HL-60 (cell line): Measurements from ENCODE around the gene SFXN5.

ENCODE experiments used
- DNase-seq, 2 experiments: peaks; one replicate each; pipeline ENCODE4 v3.0.0-alpha.2; 2010 to 2020; ENCODE audit warnings: low read depth in 1 of 2, low spot score in 1 of 2
- H3K27ac ChIP-seq: fragments of 250-450 bp; sonication (Bioruptor Pico); replicated peaks from 2 replicates; pipeline ENCODE4 v1.5.1; 2020; ENCODE audit warnings: mild to moderate bottlenecking, moderate library complexity
- H3K27me3 ChIP-seq: fragments of 250-450 bp; sonication (Bioruptor Pico); 2 replicates; pipeline ENCODE4 v1.5.1; 2021; ENCODE audit warnings: mild to moderate bottlenecking, moderate library complexity; ENCODE audit not compliant: insufficient read depth, poor library complexity, severe bottlenecking
- H3K4me3 ChIP-seq: replicated peaks from 2 replicates; pipeline ENCODE4 v1.5.1; 2011; ENCODE audit warnings: mild to moderate bottlenecking, control low read depth, low read length; ENCODE audit not compliant: insufficient read depth
- CTCF ChIP-seq: IDR thresholded peaks from one replicate; pipeline ENCODE4 v1.5.1; 2011; ENCODE audit warnings: low read length, control low read depth, inconsistent platforms; ENCODE audit not compliant: insufficient read depth
- GABPA ChIP-seq: IDR thresholded peaks from 2 replicates; pipeline ENCODE4 v1.6.1; 2012; ENCODE audit warnings: low read depth
- POLR2AphosphoS5 ChIP-seq: IDR thresholded peaks from 2 replicates; pipeline ENCODE4 v1.6.1; 2012; ENCODE audit warnings: low read depth
- REST ChIP-seq: IDR thresholded peaks from 2 replicates; pipeline ENCODE4 v1.6.1; 2012; ENCODE audit warnings: low read depth; ENCODE audit not compliant: insufficient replicate concordance
- SPI1 ChIP-seq: IDR thresholded peaks from 2 replicates; pipeline ENCODE4 v1.6.1; 2012; ENCODE audit warnings: low read depth, mild to moderate bottlenecking, borderline replicate concordance

The SFXN5 gene

GRCh38 chr2:73006969-73007710 is 64.4 kb downstream of the SFXN5 start:
- no peak for TF ChIP-seq CTCF
- no peak for TF ChIP-seq POLR2AphosphoS5
- TF ChIP-seq REST, result no peak
- TF ChIP-seq GABPA, result no peak
- TF ChIP-seq SPI1, result no peak
- no peak for DNase-seq
- H3K27me3 ChIP-seq, result no peaks in the 10 kb centered on the region
- no peak overlapping the region for H3K4me3 ChIP-seq
- no peak overlapping the region for H3K27ac ChIP-seq

GRCh38 chr2:73004889-73005596 is 66.5 kb downstream of the SFXN5 start:
- DNase-seq, result no peak
- Histone ChIP-seq H3K27me3 (no peaks in the 10 kb centered on the region), H3K4me3 (no peak overlapping the region), H3K27ac (no peak overlapping the region)
- TF ChIP-seq POLR2AphosphoS5 (no peak), REST (no peak), CTCF (no peak), SPI1 (no peak), GABPA (no peak)

- DNase-seq, result no peak
- Histone ChIP-seq H3K27me3 (no peaks in the 10 kb centered on the region), H3K4me3 (no peak overlapping the region), H3K27ac (no peak overlapping the region)
- no peak for TF ChIP-seq SPI1
- TF ChIP-seq POLR2AphosphoS5, result no peak
- TF ChIP-seq REST, result no peak
- no peak for TF ChIP-seq GABPA
- no peak for TF ChIP-seq CTCF
Observed at GRCh38 chr2:73004466-73004865, 67.0 kb downstream of the SFXN5 start.
